Measurements from ENCODE around the gene LOXL3. TPM values are rescaled to one million over a fixed set of nuclear protein-coding genes. Genes with fewer than 3 reads are reported as not detected.
A peak's percentile ranks its signal among the peaks of the same experiment; 100 is the strongest.

LOXL3 gene
- total RNA-seq, 1 donor from 2014 or later, result 112 TPM

- DNase-seq (ENCODE audit: low spot score), result no peak
- H3K36me3 Mint-ChIP-seq (ENCODE audit: low read depth), result no peaks in the 10 kb centered on the region
- TF ChIP-seq CTCF (IDR thresholded peaks at IDR 0.05), result no peak
- H3K9me3 Mint-ChIP-seq (ENCODE audit: low read depth), result no peaks in the 10 kb centered on the region
- H3K4me3 Mint-ChIP-seq (ENCODE audit: unreplicated experiment), result no peak overlapping the region
- no peak overlapping the region for H3K27ac Mint-ChIP-seq (ENCODE audit: unreplicated experiment)
- peaks cover 3% of the 10 kb centered on the region for H3K4me1 Mint-ChIP-seq (ENCODE audit: low read depth)
- H3K27me3 Mint-ChIP-seq (ENCODE audit: low read depth), result peaks cover 38% of the 10 kb centered on the region
These were observed 42.8 kb upstream of the LOXL3 start for GRCh38 chr2:74596584-74596983.

GRCh38 chr2:74593826-74594772 is 40.4 kb upstream of the LOXL3 start:
- Mint-ChIP-seq H3K27ac (ENCODE audit: unreplicated experiment) (no peak overlapping the region), H3K36me3 (ENCODE audit: low read depth) (no peaks in the 10 kb centered on the region), H3K4me1 (ENCODE audit: low read depth) (peaks cover 3% of the 10 kb centered on the region), H3K27me3 (ENCODE audit: low read depth) (peaks cover 45% of the 10 kb centered on the region), H3K4me3 (ENCODE audit: unreplicated experiment) (no peak overlapping the region), H3K9me3 (ENCODE audit: low read depth) (no peaks in the 10 kb centered on the region)
- TF ChIP-seq CTCF (IDR thresholded peaks at IDR 0.05), result no peak
- DNase-seq (ENCODE audit: low spot score), result no peak

- H3K9me3 Mint-ChIP-seq (ENCODE audit: low read depth), result no peaks in the 10 kb centered on the region
- H3K36me3 Mint-ChIP-seq (ENCODE audit: low read depth), result no peaks in the 10 kb centered on the region
- peaks cover 25% of the 10 kb centered on the region for H3K27me3 Mint-ChIP-seq (ENCODE audit: low read depth)
- TF ChIP-seq CTCF (IDR thresholded peaks at IDR 0.05), result no peak
- H3K4me1 Mint-ChIP-seq (ENCODE audit: low read depth), result peaks cover 25% of the 10 kb centered on the region
- H3K4me3 Mint-ChIP-seq (ENCODE audit: unreplicated experiment), result no peak overlapping the region
- H3K27ac Mint-ChIP-seq (ENCODE audit: unreplicated experiment), result no peak overlapping the region
- no peak for DNase-seq (ENCODE audit: low spot score)
These were observed 34.9 kb upstream of the LOXL3 start for GRCh38 chr2:74588664-74589063.

GRCh38 chr2:74587664-74588277 is 34.0 kb upstream of the LOXL3 start:
- DNase-seq (ENCODE audit: low spot score), result no peak
- peaks cover 20% of the 10 kb centered on the region for H3K27me3 Mint-ChIP-seq (ENCODE audit: low read depth)
- no peak overlapping the region for H3K27ac Mint-ChIP-seq (ENCODE audit: unreplicated experiment)
- H3K4me1 Mint-ChIP-seq (ENCODE audit: low read depth), result peaks cover 31% of the 10 kb centered on the region
- peak; percentile 90 for TF ChIP-seq CTCF (IDR thresholded peaks at IDR 0.05)
- no peaks in the 10 kb centered on the region for H3K36me3 Mint-ChIP-seq (ENCODE audit: low read depth)
- H3K9me3 Mint-ChIP-seq (ENCODE audit: low read depth), result no peaks in the 10 kb centered on the region
- no peak overlapping the region for H3K4me3 Mint-ChIP-seq (ENCODE audit: unreplicated experiment)

GRCh38 chr2:74585406-74586185 is 31.9 kb upstream of the LOXL3 start:
- no peaks in the 10 kb centered on the region for H3K36me3 Mint-ChIP-seq (ENCODE audit: low read depth)
- peaks cover 31% of the 10 kb centered on the region for H3K4me1 Mint-ChIP-seq (ENCODE audit: low read depth)
- no peak for TF ChIP-seq CTCF (IDR thresholded peaks at IDR 0.05)
- peak overlapping the region; percentile 59 for H3K27ac Mint-ChIP-seq (ENCODE audit: unreplicated experiment)
- DNase-seq (ENCODE audit: low spot score), result no peak
- H3K4me3 Mint-ChIP-seq (ENCODE audit: unreplicated experiment), result no peak overlapping the region
- H3K27me3 Mint-ChIP-seq (ENCODE audit: low read depth), result peaks cover 12% of the 10 kb centered on the region
- no peaks in the 10 kb centered on the region for H3K9me3 Mint-ChIP-seq (ENCODE audit: low read depth)
